Measurements from ENCODE around the gene MAP2K3.
"Not testable (repeated sequence)": the region's sequence is repeated elsewhere in the genome, so short reads cannot be mapped to it uniquely, and the experiment has no call there.

DNA sequence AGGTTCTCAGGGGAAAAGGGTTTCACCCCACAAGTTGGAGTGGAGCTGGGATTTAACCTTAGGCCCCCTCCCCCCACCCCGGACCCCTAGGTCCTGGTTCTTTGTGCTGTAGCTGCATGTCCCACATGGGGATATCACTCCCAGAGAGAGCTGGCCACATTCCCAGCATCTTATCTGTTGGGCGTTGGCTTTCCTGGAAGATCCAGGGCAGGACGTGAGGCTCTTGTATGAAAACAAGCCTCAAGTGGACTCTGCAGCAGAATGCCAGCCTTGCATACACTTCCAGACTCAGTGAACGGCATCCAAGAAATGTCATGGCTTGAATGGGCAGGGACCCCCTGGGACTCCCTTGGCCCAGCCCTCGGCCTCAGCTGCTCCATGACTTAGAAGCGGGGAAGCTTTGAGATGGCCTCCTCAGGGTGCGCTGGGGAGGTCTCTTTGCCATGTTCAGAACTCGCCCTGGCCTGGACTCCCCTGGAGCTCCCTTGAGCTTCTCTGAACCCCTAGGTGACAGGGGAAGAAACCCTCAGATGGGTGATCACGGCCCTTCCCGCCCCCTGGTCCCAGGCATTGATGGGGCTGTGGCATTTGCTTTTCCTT, 62.2 kb downstream of the MAP2K3 start:
- TF ChIP-seq, protein P1, sequence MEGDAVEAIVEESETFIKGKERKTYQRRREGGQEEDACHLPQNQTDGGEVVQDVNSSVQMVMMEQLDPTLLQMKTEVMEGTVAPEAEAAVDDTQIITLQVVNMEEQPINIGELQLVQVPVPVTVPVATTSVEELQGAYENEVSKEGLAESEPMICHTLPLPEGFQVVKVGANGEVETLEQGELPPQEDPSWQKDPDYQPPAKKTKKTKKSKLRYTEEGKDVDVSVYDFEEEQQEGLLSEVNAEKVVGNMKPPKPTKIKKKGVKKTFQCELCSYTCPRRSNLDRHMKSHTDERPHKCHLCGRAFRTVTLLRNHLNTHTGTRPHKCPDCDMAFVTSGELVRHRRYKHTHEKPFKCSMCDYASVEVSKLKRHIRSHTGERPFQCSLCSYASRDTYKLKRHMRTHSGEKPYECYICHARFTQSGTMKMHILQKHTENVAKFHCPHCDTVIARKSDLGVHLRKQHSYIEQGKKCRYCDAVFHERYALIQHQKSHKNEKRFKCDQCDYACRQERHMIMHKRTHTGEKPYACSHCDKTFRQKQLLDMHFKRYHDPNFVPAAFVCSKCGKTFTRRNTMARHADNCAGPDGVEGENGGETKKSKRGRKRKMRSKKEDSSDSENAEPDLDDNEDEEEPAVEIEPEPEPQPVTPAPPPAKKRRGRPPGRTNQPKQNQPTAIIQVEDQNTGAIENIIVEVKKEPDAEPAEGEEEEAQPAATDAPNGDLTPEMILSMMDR (IDR thresholded peaks at IDR 0.05), result not testable (repeated sequence)
- not testable (repeated sequence) for TF ChIP-seq POLR2A (IDR thresholded peaks at IDR 0.05)

Measured in stomach (tissue), 4 donors.